ENCODE results near the gene ITPR3. TPM values are rescaled to one million over a fixed set of nuclear protein-coding genes. Genes with fewer than 3 reads are reported as not detected.

The ITPR3 gene
- total and polyA plus RNA-seq, 3 donors from 2014 or later = 58.2 to 146 (median 80.3) TPM

DNA sequence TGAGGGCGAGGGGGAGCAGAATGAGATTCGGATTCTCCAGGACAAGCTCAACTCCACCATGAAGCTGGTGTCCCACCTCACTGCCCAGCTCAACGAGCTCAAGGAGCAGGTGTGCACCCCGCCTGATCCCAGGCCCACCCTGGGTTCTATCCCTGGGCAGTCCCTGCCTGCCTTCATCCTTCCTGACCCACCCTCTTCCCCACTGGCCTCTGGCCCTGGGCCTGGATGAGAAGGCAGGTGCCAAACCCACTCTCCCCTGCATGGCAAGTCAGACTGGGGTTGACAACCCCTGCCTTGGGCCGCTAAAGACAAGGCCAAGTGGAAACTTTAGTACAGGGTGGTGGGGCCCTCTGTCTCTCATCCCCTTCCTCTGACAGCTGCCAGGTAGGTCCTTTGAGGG lies 73.9 kb downstream of the ITPR3 start:
- H3K27me3 ChIP-seq = no peaks in the 10 kb centered on the region
- H3K27ac ChIP-seq = no peak overlapping the region
- peaks cover 39% of the 10 kb centered on the region for H3K4me1 ChIP-seq
- no peaks in the 10 kb centered on the region for H3K9me3 ChIP-seq
- WGBS, 2 donors = 87 to 96% methylated on average over 4 to 5 of the region's 5 CpGs
- intact Hi-C loops (cut with DNase I; ENCODE audit: low total_unique reads) = no loop called here
- TF ChIP-seq POLR2A (IDR thresholded peaks at IDR 0.05) = no peak
- TF ChIP-seq, protein P1, sequence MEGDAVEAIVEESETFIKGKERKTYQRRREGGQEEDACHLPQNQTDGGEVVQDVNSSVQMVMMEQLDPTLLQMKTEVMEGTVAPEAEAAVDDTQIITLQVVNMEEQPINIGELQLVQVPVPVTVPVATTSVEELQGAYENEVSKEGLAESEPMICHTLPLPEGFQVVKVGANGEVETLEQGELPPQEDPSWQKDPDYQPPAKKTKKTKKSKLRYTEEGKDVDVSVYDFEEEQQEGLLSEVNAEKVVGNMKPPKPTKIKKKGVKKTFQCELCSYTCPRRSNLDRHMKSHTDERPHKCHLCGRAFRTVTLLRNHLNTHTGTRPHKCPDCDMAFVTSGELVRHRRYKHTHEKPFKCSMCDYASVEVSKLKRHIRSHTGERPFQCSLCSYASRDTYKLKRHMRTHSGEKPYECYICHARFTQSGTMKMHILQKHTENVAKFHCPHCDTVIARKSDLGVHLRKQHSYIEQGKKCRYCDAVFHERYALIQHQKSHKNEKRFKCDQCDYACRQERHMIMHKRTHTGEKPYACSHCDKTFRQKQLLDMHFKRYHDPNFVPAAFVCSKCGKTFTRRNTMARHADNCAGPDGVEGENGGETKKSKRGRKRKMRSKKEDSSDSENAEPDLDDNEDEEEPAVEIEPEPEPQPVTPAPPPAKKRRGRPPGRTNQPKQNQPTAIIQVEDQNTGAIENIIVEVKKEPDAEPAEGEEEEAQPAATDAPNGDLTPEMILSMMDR (IDR thresholded peaks at IDR 0.05) = no peak
- DNase-seq = no peak
- no peak overlapping the region for H3K4me3 ChIP-seq
- H3K36me3 ChIP-seq (ENCODE audit: low read depth, missing control alignments) = no peaks in the 10 kb centered on the region

DNA sequence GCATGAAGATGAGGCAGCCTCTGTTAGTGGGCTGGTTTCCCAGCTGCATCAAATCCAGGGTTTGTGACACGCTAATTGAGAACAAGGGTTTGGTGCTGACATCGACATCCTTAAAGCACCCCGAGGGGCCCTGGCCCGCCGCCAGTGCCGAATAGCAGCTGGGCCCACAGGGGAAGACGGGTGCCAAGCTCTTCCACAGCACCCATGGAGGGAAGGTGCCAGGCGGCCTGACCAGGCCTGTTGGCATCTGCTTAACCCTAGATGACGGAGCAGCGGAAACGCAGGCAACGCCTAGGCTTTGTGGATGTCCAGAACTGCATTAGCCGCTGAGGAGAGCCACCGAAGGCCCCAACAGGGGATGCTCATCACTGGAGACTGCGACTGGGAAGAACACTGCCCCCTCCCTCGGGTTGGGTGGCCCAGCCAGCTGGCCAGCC lies 74.3 kb downstream of the ITPR3 start:
- no peak overlapping the region for H3K27ac ChIP-seq
- no peak overlapping the region for H3K4me3 ChIP-seq
- H3K9me3 ChIP-seq = no peaks in the 10 kb centered on the region
- DNase-seq = no peak
- H3K36me3 ChIP-seq (ENCODE audit: low read depth, missing control alignments) = no peaks in the 10 kb centered on the region
- TF ChIP-seq POLR2A (IDR thresholded peaks at IDR 0.05) = no peak
- TF ChIP-seq, protein P1 (IDR thresholded peaks at IDR 0.05) = no peak
- H3K4me1 ChIP-seq = peaks cover 39% of the 10 kb centered on the region
- intact Hi-C loops (cut with DNase I; ENCODE audit: low total_unique reads) = no loop called here
- WGBS, 2 donors = 75 to 81% methylated on average over 8 to 16 of the region's 16 CpGs
- no peaks in the 10 kb centered on the region for H3K27me3 ChIP-seq

DNA sequence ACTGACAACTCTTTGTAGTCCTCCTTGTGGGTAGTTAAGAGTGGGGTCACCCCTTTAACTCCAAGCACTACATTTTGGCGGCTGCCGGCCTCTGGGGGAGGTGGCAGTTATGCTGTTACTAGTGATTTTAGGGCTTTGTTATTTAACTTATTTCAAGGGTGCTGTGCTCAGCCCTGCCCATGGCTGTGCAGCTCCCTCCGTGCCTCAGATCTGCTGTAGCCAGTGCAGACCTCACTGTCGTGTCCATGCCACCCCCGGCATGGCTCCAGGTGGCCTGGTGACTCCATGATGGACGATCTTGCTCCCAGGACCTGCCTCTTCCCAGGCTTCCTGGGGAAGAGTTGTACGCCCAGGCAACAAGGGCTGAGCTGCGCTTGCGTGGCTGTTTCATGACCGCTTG lies 75.0 kb downstream of the ITPR3 start:
- no peak for DNase-seq
- Histone ChIP-seq H3K9me3 (no peaks in the 10 kb centered on the region), H3K27me3 (no peaks in the 10 kb centered on the region), H3K27ac (peak overlapping the region in 1 of 2 donors; percentile 37), H3K4me3 (no peak overlapping the region), H3K4me1 (peaks cover 39% of the 10 kb centered on the region), H3K36me3 (ENCODE audit: low read depth, missing control alignments) (no peaks in the 10 kb centered on the region)
- no peak for TF ChIP-seq POLR2A (IDR thresholded peaks at IDR 0.05)
- TF ChIP-seq, protein P1 (IDR thresholded peaks at IDR 0.05) = no peak
- intact Hi-C loops (cut with DNase I; ENCODE audit: low total_unique reads) = no loop called here
- WGBS, 2 donors = 84 to 86% methylated on average over 9 to 10 of the region's 10 CpGs

DNA sequence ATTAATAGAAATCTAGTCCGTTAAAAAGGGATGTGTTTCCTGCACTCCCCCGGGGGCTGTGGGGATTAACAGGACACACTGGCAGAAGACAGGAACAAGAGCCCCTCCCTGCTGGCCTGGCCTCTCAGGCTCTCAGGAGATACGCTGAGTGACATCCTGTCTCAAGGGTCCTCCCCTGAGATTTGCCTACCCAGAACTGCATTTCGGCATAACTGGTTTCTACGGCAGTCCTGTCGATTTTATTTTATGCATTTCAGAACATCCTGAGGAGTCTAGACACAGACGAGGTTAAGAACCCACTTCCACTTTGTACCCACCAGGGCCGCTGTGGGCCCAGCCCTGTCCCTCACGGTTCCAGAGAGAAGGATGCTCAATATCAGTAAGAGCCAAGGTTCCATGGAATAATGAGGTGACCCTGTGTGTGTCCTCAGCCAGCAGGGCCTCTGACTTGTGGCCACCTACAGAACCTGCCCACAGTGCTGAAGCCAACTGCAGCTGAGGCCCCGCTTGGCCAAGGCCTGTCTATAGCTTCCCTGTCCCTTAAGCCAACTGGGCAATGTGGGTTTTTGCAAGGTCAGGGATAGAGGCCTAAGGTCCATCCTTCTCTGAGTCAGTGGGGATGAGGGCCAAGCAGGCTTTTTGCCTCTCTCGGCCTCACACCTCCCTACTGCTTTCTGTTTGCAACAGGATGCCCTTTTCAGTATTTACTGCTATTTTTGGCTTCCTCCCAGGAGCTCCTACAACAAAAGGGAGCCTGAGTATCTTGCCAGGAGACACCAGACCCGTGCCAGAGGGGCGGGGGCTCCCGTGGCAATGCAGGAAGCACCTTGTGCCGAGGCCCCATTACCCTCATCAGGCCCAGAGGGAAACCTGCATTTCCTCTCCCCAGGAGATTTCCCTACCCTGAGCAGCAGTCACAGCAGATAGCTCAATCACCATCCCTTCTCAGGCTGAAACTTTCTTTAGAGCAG lies 75.7 kb downstream of the ITPR3 start:
- peak overlapping the region; percentile 13 to 37 for H3K27ac ChIP-seq
- no peak overlapping the region for H3K4me3 ChIP-seq
- TF ChIP-seq, protein P1 (IDR thresholded peaks at IDR 0.05) = no peak
- no peak for TF ChIP-seq POLR2A (IDR thresholded peaks at IDR 0.05)
- H3K9me3 ChIP-seq = no peaks in the 10 kb centered on the region
- no peaks in the 10 kb centered on the region for H3K27me3 ChIP-seq
- DNase-seq = no peak
- H3K4me1 ChIP-seq = peaks cover 39% of the 10 kb centered on the region
- H3K36me3 ChIP-seq (ENCODE audit: low read depth, missing control alignments) = no peaks in the 10 kb centered on the region
- WGBS, 2 donors = 52 to 54% methylated on average over 13 to 15 of the region's 15 CpGs
- intact Hi-C loops (cut with DNase I; ENCODE audit: low total_unique reads) = no loop called here
